Spinal cord (tissue), 10 donors: Measurements from ENCODE around the gene UBFD1. TPM values are rescaled to one million over a fixed set of nuclear protein-coding genes. Genes with fewer than 3 reads are reported as not detected.

ENCODE experiments used
- DNase-seq, 6 donors: peaks; one replicate each; pipeline versions ENCODE4 v3.0.0 to v3.0.0-alpha.2; 2013 to 2015; ENCODE audit warnings: low spot score in 6 of 6, low read depth in 4 of 6
- H3K27ac ChIP-seq: one replicate; pipeline ENCODE4 v1.5.1; 2013; ENCODE audit warnings: low read depth, low read length, control low read depth
- H3K27me3 ChIP-seq: one replicate; pipeline ENCODE4 v1.6.1; 2013; ENCODE audit warnings: low read length; ENCODE audit not compliant: control insufficient read depth, insufficient read depth
- H3K36me3 ChIP-seq: one replicate; pipeline ENCODE4 v1.6.1; 2013; ENCODE audit warnings: low read length; ENCODE audit not compliant: control insufficient read depth, insufficient read depth
- H3K4me1 ChIP-seq: one replicate; pipeline ENCODE4 v1.6.1; 2013; ENCODE audit warnings: low read length; ENCODE audit not compliant: control insufficient read depth, insufficient read depth
- H3K4me3 ChIP-seq: one replicate; pipeline ENCODE4 v1.5.1; 2013; ENCODE audit warnings: low read depth, low read length, control low read depth
- H3K9me3 ChIP-seq: one replicate; pipeline ENCODE4 v1.6.1; 2013; ENCODE audit warnings: low read length; ENCODE audit not compliant: control insufficient read depth, insufficient read depth
- WGBS: methylation state at CpG from one replicate; pipeline ENCODE4 v1.1.5; 2013; ENCODE audit warnings: missing lambda C conversion rate; ENCODE audit not compliant: insufficient coverage; 5-methylcytosine and 5-hydroxymethylcytosine counted together
- polyA plus RNA-seq, 2 donors: library from polyadenylated mRNA; unstranded; fragments of 120-200 nt; gene quantifications; one replicate each; pipeline ENCODE4 v1.2.1, GENCODE V29; 2013; ENCODE audit not compliant: insufficient read length in 2 of 2
- total RNA-seq, 2 donors: library from RNA; depleted of rRNA in 1 of 2; stranded (reverse); fragments of 120-200 nt in 1 of 2; fragments of >200 nt in 1 of 2; gene quantifications; one replicate each; pipeline versions ENCODE4 v1.2.3 to v1.2.4, GENCODE V29; 2013 to 2014
- donor health status: healthy.

UBFD1 gene
- total and polyA plus RNA-seq, 4 donors: 58.1 to 104 (median 88.8) TPM

- no peak for DNase-seq
- 99% methylated on average over 9 of the region's 9 CpGs for WGBS
- Histone ChIP-seq H3K27ac (no peak overlapping the region), H3K4me1 (no peaks in the 10 kb centered on the region), H3K4me3 (no peak overlapping the region), H3K9me3 (no peaks in the 10 kb centered on the region), H3K36me3 (peaks cover 43% of the 10 kb centered on the region), H3K27me3 (no peaks in the 10 kb centered on the region)
Observed at GRCh38 chr16:23615805-23616204, 58.3 kb downstream of the UBFD1 start.

Other genes starting within 250 kb of the UBFD1 start
- gene COG7, start 104.5 kb upstream of the UBFD1 start, total RNA-seq: 10 to 100 TPM; 25.7 to 30.2 TPM
- gene COG7, start 104.5 kb upstream of the UBFD1 start, polyA plus RNA-seq: 10 to 100 TPM; 25.3 to 41.0 TPM
- gene GGA2, start 47.2 kb upstream of the UBFD1 start, total RNA-seq: 10 to 100 TPM; 29.3 to 41.9 TPM
- gene GGA2, start 47.2 kb upstream of the UBFD1 start, polyA plus RNA-seq: 10 to 100 TPM; 67.5 to 97.3 TPM
- 10 to 100 TPM; 25.0 to 27.7 TPM for gene EARS2, start 377 bp upstream of the UBFD1 start, total RNA-seq
- gene EARS2, start 377 bp upstream of the UBFD1 start, polyA plus RNA-seq: 10 to 100 TPM; 16.6 to 21.9 TPM
- gene NDUFAB1, start 38.6 kb downstream of the UBFD1 start, total RNA-seq: 100 to 1,000 TPM; 103 to 125 TPM
- 100 to 1,000 TPM; 122 to 134 TPM for gene NDUFAB1, start 38.6 kb downstream of the UBFD1 start, polyA plus RNA-seq
- 10 to 100 TPM in 1 of 2 donors, 1 to 10 TPM in 1; 9.3 to 12.3 TPM for gene PALB2, start 83.6 kb downstream of the UBFD1 start, total RNA-seq
- 10 to 100 TPM; 12.3 to 15.4 TPM for gene PALB2, start 83.6 kb downstream of the UBFD1 start, polyA plus RNA-seq
- gene DCTN5, start 83.7 kb downstream of the UBFD1 start, total RNA-seq: 10 to 100 TPM; 53.2 to 67.9 TPM
- 10 to 100 TPM; 53.6 to 65.3 TPM for gene DCTN5, start 83.7 kb downstream of the UBFD1 start, polyA plus RNA-seq
- 1 to 10 TPM; 4.4 to 7.1 TPM for gene PLK1, start 121.2 kb downstream of the UBFD1 start, total RNA-seq
- 10 to 100 TPM; 20.0 to 20.1 TPM for gene PLK1, start 121.2 kb downstream of the UBFD1 start, polyA plus RNA-seq
- gene ERN2, start 155.5 kb downstream of the UBFD1 start, total RNA-seq: 1 to 10 TPM in 1 of 2 donors, under 1 TPM in 1; 0.33 to 3.0 TPM
- gene ERN2, start 155.5 kb downstream of the UBFD1 start, polyA plus RNA-seq: under 1 TPM; 0.33 to 0.51 TPM
- 10 to 100 TPM in 1 of 2 donors, 1 to 10 TPM in 1; 5.9 to 22.5 TPM for gene CHP2, start 197.3 kb downstream of the UBFD1 start, total RNA-seq
- gene CHP2, start 197.3 kb downstream of the UBFD1 start, polyA plus RNA-seq: 1 to 10 TPM in 1 of 2 donors, under 1 TPM in 1; 0.67 to 2.1 TPM